ENCODE data around the gene CACNA2D3.

Gene CACNA2D3

DNA sequence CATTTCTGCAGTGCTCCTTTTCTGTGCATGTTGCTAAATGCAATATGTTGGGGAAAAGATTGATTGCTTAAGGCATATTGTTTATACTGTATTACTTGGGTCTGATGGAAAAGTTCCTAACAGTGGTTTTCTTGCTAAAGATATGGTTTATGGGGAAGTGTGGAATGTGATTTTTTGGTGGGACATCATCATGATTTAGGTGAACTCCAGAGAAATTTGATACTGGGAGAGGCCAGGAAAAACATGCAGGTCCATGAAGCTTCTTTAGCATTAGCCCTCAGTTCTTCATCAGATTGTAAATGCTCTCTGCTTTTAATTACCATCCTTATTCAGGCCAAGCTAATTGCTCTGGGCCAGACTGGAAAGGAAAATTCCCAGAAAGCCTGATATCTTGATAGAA, 658.0 kb downstream of the CACNA2D3 start:
- no peak for DNase-seq

DNA sequence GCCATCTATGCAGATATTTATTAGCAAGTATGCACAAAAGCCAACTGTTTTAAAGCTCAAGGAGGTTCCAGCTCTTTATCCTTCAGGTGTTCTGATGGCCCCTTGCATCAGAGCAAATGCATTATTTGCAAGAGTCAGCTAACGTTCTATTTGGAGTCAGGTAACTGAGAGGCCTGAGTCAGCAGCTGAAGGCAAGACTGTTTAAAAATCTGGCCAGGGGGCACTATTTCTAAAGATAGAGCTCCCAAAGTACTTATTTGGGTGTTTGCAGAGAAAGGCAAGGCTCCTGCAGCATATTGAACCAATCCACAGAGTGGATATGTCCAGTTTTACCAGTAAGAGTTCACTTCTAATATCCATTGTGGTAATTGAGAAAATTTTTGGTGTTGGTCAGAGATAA, 659.4 kb downstream of the CACNA2D3 start:
- no peak for DNase-seq

DNA sequence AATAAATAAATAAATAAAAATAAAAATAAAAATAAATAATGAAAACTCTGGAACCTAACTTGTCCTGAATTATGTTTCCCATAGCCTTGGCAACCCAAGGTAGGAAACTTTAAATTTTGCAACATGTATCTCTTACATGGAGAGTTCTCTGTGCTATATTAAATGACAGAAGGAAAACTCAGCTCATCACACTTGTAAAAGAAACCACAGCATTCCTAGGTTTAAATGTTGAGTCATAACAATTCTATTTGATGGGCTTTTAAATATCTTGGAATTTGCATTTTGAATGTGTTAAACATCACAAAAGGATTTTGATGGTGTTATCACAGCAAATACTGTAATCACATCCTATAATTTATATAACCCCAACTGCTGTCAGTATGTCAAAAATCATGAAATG, 661.3 kb downstream of the CACNA2D3 start:
- no peak for DNase-seq

DNA sequence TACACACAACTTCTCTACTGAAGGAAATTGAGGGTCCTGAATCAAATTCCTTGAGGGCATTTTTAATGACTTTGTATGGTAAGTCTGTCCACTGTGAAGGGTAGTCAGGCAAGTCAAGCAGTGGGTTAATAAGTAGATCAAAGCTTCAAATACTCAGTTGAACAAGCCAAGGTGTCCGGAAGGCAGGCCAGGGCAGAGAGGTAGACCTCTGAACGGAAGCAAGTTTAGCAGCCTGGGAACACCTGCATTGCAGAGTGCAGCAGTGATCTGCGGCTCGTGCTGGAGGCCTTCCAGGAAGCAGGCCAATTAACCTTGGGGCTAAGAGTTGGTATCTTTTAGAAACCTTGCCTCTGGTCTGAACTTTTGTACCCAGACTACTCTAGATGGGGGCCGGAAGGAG, 661.7 kb downstream of the CACNA2D3 start:
- DNase-seq: no peak

DNA sequence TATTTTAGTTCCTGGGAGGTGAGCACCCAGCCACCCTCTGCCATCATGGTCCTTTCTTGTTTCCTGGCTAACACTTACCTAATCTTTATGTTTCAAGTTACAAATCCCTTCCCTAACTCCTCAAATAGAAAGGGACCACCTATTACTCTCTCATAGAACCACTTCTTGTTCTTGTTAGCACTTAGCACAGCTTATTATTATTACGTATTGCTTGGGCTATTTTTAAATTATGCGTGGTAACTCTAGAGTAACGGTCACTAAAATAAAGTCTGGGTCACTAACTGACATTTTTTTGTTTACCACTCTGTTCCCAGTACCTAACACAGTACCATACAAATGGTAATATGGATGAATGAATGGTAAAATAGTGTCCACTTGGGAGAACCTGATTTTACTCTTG, 663.6 kb downstream of the CACNA2D3 start:
- no peak for DNase-seq

DNA sequence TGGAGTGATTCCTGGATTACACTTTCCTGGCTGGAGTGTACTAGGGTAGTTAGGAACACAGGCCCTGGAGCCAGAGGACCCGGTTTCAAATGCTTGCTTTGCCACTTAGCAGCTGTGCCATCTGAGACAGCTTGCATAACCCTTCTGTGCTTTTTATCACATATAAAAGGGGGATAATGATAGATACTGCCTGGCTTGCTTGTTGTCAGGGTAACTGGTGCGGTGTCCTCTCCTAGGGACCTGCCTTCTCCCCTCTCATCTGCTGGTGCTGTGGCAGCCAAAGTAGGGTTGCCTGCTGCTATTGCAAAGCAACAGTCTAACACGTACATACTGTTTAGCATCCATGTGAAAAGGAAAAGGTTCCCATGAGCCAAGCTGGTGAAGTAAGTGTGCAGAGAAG, 667.7 kb downstream of the CACNA2D3 start:
- DNase-seq: no peak

DNA sequence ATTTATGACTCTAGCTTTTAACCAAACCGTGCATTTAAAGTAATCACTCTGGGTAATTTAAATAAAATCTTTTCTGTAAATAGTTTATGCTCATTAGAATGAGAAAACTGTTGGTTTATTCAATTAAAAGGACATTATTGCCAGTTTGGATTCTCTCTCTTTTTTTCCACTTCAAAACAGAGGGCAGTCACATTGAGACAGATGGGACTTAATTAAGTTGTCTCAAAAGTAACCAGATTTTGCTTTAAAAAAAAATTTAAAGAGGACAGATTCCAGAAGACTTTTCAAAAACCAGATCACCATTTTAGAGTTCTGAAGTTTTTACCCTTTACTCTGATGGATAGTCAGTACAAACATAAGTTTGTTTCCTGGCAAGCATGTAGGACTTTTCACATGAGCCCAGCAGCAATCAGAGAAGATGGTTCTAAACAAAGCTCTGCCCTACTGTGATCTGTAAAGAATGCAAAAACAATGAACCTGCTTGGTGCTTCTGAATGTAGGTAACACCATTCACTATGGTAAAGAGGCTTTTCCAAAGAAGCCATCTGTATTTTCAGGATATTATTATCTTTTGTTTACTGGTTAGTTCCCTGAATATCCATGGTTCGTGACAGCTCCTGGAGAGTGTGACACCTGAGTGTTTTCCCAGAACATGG, 669.3 kb downstream of the CACNA2D3 start:
- DNase-seq: no peak

DNA sequence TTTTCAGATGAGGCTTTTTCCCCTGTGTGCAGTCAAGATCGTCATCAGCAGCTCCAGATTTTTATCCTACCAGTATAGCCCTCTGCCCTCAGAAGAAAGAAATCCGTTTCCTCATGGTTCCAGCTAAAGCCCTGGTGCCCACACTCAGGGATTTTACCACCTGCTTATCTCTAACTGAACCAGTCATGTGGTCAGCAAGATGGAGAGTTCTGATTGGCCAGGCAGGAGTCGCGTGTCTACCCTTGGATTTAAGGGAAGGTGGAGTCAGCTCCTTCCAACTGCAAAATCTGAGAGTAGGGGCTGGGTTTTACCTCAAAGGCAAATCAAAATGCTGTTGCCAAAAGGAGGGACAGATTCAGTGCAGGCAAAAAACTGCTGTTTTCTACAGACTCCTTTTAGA, 670.2 kb downstream of the CACNA2D3 start:
- no peak for DNase-seq

DNA sequence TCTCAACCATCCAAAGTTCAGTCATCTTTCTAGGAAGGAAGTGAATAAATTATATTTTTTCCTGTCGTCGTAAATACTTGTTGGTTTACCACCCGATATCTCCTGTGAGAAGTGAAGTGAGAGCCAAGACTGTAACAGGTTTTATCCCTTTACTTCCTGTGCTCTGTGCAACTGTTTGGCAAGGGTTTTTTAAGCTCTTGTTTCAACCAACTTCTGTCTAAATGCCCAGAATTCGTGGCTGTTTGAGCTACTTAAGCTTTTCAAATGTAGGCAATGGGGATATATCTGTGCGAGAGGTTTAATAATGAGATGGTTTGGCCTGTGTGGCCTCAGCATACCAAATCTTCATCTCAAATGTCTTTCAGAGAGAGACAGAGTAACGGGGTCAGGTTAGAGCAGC, 670.8 kb downstream of the CACNA2D3 start:
- no peak for DNase-seq

DNA sequence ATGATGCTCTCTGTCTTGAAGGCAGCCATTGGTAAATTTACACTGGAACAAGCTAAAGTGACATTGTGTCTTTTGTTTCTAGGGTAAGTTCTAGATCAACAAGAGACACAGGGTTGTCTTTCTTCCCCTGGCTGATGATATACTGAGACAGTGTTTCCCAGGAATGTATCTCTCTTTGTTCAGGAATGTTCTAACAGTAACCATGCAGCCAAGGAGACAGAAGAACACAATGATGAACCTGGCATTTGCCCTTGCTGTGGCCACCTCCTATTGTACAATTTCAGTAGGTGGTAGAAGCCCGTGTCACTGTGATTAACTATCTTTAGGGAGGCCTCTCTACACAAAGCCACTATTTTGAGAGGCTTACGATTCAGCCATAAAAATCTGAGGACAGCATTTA, 674.8 kb downstream of the CACNA2D3 start:
- DNase-seq: no peak

DNA sequence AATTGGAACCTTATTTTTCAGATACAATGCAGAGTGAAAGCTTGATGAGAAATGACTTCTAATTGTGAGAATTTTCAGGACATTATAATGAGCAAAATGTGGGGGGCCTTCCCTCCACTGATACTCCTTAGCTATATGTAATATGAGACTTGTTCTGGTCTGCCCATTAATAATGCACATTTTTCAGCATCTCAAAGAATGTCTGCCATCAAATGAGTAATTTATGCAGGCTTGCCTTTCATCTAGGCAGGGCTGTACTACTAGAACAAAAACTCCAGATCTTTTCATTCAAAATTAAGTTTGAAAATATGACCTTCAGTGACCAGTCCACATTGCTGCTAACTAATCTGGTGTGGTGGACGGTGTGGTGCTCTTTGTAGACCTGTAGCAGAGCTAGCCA, 678.1 kb downstream of the CACNA2D3 start:
- DNase-seq: no peak

DNA sequence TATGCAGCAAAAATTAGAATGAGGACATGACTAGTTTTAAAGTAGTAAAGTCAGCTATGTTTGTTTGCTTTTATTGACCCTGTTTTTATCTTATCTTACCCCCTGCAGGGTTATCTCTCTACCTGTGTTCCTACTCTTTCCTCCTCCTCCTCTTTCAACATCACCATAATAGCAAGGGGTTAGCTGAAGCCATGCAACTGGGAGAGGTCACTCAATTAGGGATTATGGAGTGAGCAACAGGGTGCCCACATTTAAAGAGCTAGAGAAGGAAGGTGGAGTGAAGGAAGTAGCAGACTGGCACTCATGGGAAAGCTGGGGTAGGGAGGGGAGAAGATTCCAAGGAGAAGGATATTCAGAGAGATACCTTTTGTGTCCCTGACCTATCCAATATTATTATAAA, 679.6 kb downstream of the CACNA2D3 start:
- no peak for DNase-seq

DNA sequence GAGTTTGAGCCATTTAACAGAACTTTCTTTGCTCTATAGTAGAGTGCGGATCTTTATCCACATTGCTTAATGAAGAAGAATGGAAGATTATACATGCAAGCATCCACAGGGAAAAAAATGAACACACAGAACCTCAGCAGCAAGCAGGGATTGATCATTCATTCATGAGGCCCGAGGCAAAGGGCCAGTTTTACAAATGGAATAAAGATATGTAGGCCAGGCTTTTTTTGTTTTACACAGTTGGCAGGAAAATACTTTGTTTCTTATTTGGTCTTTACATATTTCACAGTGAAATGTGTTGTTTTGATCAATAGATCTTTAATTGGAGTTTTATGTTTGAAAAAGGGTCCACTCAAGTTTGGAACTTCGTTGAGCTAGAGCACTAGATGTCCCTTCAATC, 688.0 kb downstream of the CACNA2D3 start:
- no peak for DNase-seq

DNA sequence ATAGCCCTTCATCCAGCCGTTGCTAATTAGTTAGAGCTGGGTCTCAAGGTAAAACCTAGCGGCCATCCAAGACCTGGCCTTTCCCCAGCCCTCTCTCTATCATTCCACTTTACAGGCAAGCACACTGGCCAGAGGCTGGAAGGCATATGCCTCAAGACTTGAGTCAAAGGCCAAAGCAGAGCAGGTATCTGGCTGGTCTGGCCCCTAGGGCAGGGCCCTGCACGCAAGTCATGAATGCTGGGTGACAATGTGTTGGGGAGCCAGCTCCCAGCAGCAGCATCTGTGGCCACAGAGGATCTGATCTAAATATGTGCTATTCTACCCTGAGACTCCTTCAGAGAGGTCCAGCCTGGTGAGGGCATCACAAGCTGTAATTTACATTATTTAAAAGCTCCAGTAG, 691.9 kb downstream of the CACNA2D3 start:
- no peak for DNase-seq

DNA sequence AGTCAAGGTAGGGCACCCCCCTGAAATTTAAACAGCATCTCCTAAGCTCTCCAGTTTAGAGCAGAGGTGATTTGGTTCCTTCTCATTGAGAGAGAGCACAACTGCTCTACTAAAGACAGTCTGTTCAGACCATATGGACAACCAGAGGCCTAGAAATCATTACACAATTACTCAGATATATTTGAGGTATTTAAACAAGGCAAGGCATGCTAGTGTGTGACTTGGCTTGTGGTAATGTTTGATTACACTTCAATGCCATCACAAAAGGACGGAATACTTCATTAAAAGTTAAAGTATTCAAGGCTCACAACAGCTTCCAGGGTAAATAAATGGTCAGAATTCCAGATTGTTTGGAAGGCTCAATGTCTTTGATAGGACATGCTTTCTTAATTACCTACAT, 695.3 kb downstream of the CACNA2D3 start:
- DNase-seq: no peak

DNA sequence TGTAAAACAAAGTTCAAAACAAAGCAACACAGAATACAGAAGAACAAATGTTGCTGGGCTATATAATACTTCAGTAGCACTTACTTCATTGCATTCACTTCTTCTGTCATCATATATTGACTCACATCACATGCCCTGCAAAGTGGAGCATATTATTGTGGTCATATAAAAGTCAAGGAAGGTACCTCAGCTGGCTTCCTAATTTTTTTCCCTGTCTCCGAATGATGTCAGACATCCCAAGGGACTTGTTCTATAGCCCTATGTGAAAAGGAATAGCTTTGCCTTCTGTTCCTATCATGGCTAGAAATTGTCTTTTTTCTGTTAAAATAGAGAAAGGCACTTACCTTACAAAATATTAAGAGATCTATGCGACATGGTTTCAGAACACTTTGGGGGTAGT, 696.1 kb downstream of the CACNA2D3 start:
- no peak for DNase-seq

DNA sequence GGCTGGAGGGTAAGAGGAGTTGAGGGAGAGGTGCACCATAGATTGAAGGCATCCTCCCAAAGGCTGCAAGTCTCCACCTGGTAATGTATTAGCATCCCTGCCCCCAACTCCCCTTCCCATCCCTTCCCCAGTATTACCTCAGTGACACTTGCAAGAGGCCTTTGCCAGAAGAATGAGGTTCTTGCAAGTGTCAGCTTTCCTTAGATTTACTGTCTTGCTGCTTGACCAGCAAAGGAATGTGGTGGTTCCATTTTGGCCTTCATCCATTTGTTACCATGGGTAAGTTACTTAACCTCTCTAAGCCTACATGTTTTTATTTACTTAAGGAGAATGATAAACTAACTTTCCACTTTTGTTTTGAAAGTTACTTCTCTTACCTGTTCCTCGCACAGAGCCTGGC, 696.6 kb downstream of the CACNA2D3 start:
- DNase-seq: no peak

DNA sequence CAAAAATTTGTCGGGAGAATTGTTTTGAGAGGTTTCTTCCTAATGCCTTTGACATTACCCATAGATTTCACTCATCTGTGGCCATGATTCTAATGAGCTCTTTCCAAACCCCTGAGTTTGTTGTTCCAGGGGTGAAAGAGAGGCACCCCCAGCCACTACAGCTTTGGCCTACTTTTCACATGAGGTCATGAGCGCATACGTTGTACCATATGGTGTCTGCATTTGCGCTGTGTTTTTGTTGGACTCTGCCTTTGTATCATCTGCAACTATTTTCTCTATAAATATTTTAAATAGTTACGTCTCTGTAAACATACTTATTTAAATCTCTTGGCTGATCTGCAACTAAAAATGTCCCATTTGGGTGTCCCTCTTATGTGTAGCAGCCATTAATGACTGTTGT, 697.6 kb downstream of the CACNA2D3 start:
- DNase-seq: no peak

DNA sequence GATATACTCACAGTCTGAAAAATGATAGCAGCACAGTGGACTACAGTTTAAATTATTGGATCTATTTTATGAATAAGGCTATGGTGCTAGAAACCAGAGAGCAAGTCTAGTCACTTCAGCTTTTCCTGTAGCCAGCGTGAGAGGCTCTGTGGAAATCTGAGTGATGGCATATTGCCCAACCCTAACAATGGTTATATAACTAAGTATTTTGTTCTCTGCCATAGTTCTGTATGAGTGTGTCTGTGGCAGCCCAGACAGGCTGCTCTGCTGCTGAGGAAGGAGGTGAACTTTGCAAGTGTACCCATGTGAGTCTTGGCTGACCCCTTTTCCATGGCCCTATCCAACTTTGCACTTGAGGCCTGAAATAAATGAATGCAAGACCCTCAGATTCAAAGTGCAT, 699.9 kb downstream of the CACNA2D3 start:
- DNase-seq: peak; percentile 46

DNA sequence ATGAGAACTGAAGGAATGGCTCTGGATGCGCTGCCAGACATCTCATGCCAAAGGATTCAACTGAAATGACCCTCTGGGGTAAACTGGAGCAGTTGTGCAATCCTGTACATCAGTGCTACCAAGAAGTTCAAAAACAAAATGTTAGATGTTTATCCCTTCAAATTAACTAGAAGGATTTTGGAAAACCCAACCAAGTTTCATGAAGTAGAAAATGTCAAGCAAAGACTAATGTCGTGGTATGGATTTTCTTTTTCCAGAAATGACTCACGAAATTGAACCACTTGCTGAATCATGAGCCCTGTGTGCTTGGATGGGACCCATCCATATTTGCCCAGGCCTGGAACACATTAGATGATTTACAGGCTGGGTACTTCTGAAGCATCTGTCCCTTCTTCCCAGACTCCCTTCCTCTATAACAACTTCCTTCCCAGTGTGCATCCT, 703.9 kb downstream of the CACNA2D3 start:
- DNase-seq: no peak

DNA sequence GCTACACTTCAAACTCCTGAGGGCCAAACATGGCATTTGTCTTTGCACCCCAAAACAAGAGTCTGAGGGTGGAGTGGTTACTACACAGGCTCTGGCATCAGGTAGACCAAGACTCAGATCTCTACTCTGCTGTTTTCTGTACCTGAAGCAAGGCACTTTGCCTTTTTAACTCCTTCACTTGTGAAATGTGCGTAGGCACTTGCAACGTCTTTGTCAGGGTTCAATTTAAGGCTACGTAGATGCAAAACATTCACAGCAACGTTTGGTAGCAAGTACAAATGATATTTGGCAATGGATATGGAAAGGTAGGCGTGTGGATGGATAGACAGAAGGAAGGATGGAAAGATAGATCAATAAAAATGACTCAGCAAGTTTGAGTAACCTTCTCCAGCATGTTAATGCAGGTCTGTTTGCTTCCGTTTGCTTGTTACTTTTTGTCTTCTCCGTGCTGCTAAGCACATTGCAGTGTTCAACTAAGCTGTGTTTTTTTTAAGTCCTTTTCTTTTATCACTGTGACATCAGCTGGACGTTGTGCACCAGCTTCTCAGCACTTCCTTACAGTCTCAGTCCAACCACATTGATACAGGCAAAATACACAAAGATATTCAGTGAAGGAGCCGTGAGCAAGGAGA, 704.8 kb downstream of the CACNA2D3 start:
- DNase-seq: no peak

DNA sequence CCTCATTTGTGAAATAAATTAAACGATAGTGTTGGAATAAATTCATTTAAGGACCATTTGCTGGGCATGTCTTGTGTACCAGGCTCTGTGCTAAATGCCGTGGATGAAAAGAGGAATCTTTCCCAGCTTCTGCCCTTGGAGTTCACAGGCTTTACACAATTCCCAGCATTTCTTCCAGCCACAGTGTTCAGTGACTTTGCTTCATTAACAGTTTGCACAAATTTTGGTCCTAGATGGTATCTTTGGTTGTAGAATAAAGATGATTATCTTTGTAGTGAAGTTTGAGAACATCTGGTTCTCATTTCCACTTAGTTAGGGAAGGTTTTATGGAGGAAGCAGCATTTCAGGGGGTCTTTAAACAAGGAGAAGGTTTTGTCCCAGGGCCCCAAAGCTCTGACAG, 705.4 kb downstream of the CACNA2D3 start:
- no peak for DNase-seq

DNA sequence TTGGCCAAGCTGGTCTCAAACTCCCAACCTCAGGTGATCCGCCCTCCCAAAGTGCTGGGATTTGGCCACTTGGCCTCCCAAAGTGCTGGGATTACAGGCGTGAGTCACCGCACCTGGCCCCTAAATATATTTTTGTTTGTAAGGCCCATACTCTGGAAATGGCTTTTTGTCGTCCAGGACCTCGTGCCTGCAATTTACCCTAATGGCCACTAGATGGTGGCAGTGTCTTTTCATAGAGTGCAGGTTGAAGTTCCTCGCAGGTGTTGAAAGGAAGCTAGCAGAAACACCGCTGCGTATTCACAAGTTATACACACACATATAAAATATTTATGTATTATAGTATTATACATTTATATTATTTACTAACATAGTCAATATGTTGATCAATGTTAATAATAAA, 708.3 kb downstream of the CACNA2D3 start:
- peak; percentile 20 for DNase-seq

DNA sequence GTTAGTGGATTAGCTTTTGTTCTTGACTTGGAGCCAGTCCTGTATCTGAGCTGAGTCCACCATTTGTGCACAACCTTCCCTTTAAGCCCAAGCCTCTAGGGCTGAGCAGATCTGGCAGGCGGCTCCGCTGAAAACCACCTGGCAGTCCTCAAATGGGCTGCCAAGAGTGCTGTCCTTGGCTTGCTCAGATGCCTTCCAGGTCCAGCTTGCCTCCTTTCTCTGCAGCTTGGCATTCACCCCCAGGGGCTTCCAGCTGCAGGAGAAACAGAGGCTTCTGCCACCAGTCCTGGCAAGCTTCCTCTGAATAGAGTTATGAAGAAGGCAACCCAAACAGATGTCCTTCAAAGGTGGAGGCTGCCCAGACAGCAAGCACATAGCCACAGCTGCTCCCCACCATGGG, 708.8 kb downstream of the CACNA2D3 start:
- no peak for DNase-seq

DNA sequence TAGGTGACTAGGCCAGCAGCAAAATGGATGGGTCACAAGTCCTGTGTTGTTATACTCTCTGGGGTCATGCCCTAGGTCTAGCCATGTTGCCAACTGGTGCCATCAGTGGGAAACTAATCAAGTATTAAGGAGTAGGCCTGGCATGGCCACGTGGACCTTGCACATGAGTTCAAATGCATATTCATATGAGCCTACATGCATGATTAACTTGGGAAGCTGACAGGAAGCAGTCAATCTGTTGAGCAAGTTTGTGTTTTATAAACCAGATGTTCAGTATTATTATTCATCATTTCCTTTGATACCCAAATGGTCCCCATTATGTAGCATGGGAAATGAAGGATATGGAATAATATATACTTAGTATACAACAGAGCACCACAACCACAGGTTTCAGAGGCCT, 710.5 kb downstream of the CACNA2D3 start:
- no peak for DNase-seq
